Measurements from ENCODE around the gene WRAP73.
A peak's percentile ranks its signal among the peaks of the same experiment; 100 is the strongest.

WRAP73 gene

GRCh38 chr1:3630161-3630611, 19.7 kb downstream of the WRAP73 start:
- Mint-ChIP-seq H3K4me1 (peaks cover 6% of the 10 kb centered on the region), H3K27ac (no peak overlapping the region), H3K27me3 (ENCODE audit: low read depth) (no peaks in the 10 kb centered on the region), H3K36me3 (ENCODE audit: low read depth) (peaks cover 28% of the 10 kb centered on the region), H3K4me3 (no peak overlapping the region), H3K9me3 (no peaks in the 10 kb centered on the region)
- TF ChIP-seq CTCF (IDR thresholded peaks at IDR 0.05; ENCODE audit: unreplicated experiment in 3 of 3) = no peak

GRCh38 chr1:3629561-3630160, 20.2 kb downstream of the WRAP73 start:
- Mint-ChIP-seq H3K9me3 (no peaks in the 10 kb centered on the region), H3K4me3 (no peak overlapping the region), H3K27me3 (ENCODE audit: low read depth) (no peaks in the 10 kb centered on the region), H3K27ac (no peak overlapping the region), H3K4me1 (peaks cover 7% of the 10 kb centered on the region), H3K36me3 (ENCODE audit: low read depth) (peaks cover 24% of the 10 kb centered on the region)
- no peak for TF ChIP-seq CTCF (IDR thresholded peaks at IDR 0.05; ENCODE audit: unreplicated experiment in 3 of 3)

- Mint-ChIP-seq H3K4me3 (peak overlapping the region; percentile 13 to 46 (median 38)), H3K27me3 (ENCODE audit: low read depth) (no peaks in the 10 kb centered on the region), H3K9me3 (no peaks in the 10 kb centered on the region), H3K36me3 (ENCODE audit: low read depth) (peaks cover 20% of the 10 kb centered on the region), H3K4me1 (peaks cover 18% of the 10 kb centered on the region), H3K27ac (no peak overlapping the region)
- TF ChIP-seq CTCF (IDR thresholded peaks at IDR 0.05; ENCODE audit: unreplicated experiment in 3 of 3) = no peak
Measured at GRCh38 chr1:3628445-3628844, 21.5 kb downstream of the WRAP73 start.

- no peak for TF ChIP-seq CTCF (IDR thresholded peaks at IDR 0.05; ENCODE audit: unreplicated experiment in 3 of 3)
- Mint-ChIP-seq H3K4me1 (peaks cover 19% of the 10 kb centered on the region), H3K9me3 (no peaks in the 10 kb centered on the region), H3K27ac (no peak overlapping the region), H3K36me3 (ENCODE audit: low read depth) (peaks cover 16% of the 10 kb centered on the region), H3K4me3 (no peak overlapping the region), H3K27me3 (ENCODE audit: low read depth) (no peaks in the 10 kb centered on the region)
Measured at GRCh38 chr1:3627515-3628253, 22.2 kb downstream of the WRAP73 start.

- H3K4me3 Mint-ChIP-seq = peak overlapping the region; percentile 88 to 100 (median 89)
- no peak overlapping the region for H3K27ac Mint-ChIP-seq
- H3K36me3 Mint-ChIP-seq (ENCODE audit: low read depth) = peaks cover 14% of the 10 kb centered on the region
- TF ChIP-seq CTCF (IDR thresholded peaks at IDR 0.05; ENCODE audit: unreplicated experiment in 3 of 3) = no peak
- no peaks in the 10 kb centered on the region for H3K9me3 Mint-ChIP-seq
- H3K27me3 Mint-ChIP-seq (ENCODE audit: low read depth) = peaks cover 3% of the 10 kb centered on the region
- peaks cover 24% of the 10 kb centered on the region for H3K4me1 Mint-ChIP-seq
Measured at GRCh38 chr1:3626025-3626424, 23.9 kb downstream of the WRAP73 start.
